Activated CD4-positive, CD25-positive, alpha-beta regulatory T cell treated with anti-CD3 and anti-CD28 coated beads, Interleukin-2, amount 50 U/mL, for 16 hours (primary cell): ENCODE data around the gene GNAZ.

Experiments
- DNase-seq: peaks from one replicate; pipeline ENCODE4 v3.0.0-alpha.2; 2020; ENCODE audit warnings: low read depth, low spot score

Gene GNAZ

GRCh38 chr22:23106344-23106743, 36.0 kb downstream of the GNAZ start:
- DNase-seq: no peak

GRCh38 chr22:23106906-23107367, 36.6 kb downstream of the GNAZ start:
- DNase-seq: no peak

GRCh38 chr22:23107487-23108248, 37.3 kb downstream of the GNAZ start:
- no peak for DNase-seq

GRCh38 chr22:23108249-23109078, 38.1 kb downstream of the GNAZ start:
- DNase-seq: no peak

- no peak for DNase-seq
These were observed 38.7 kb downstream of the GNAZ start for GRCh38 chr22:23109079-23109347.

- no peak for DNase-seq
These were observed 39.2 kb downstream of the GNAZ start for GRCh38 chr22:23109441-23109978.

GRCh38 chr22:23110190-23110921, 40.0 kb downstream of the GNAZ start:
- DNase-seq: no peak

GRCh38 chr22:23110922-23111527, 40.7 kb downstream of the GNAZ start:
- no peak for DNase-seq

GRCh38 chr22:23112472-23113012, 42.2 kb downstream of the GNAZ start:
- DNase-seq: no peak

- no peak for DNase-seq
These were observed 42.9 kb downstream of the GNAZ start for GRCh38 chr22:23113067-23113846.

GRCh38 chr22:23113847-23114720, 43.8 kb downstream of the GNAZ start:
- DNase-seq: no peak

GRCh38 chr22:23114721-23115020, 44.4 kb downstream of the GNAZ start:
- no peak for DNase-seq

GRCh38 chr22:23115369-23115768, 45.0 kb downstream of the GNAZ start:
- DNase-seq: no peak

- DNase-seq: no peak
These were observed 45.6 kb downstream of the GNAZ start for GRCh38 chr22:23115825-23116494.

GRCh38 chr22:23116506-23117263, 46.4 kb downstream of the GNAZ start:
- no peak for DNase-seq

GRCh38 chr22:23117275-23117674, 47.0 kb downstream of the GNAZ start:
- DNase-seq: no peak

- DNase-seq: no peak
These were observed 47.8 kb downstream of the GNAZ start for GRCh38 chr22:23117891-23118646.
